ENCODE data around the gene OR2T6. TPM values are rescaled to one million over a fixed set of nuclear protein-coding genes. Genes with fewer than 3 reads are reported as not detected.
"Not testable (repeated sequence)": the region's sequence is repeated elsewhere in the genome, so short reads cannot be mapped to it uniquely, and the experiment has no call there.

Gene OR2T6
- total RNA-seq, 1 donor: not detected

- H3K4me3 ChIP-seq (ENCODE audit: insufficient read depth, low read length); H3K9me3 ChIP-seq (ENCODE audit: low read depth, low read length); H3K36me3 ChIP-seq (ENCODE audit: insufficient read depth, low read length); H3K4me2 ChIP-seq (ENCODE audit: insufficient read depth, low read length); H3K4me1 ChIP-seq (ENCODE audit: insufficient read depth, low read length); H3K79me2 ChIP-seq (ENCODE audit: insufficient read depth, low read length); DNase-seq (ENCODE audit: insufficient read length, low spot score, missing footprints); H3K27ac ChIP-seq (ENCODE audit: low read depth, low read length); H4K20me1 ChIP-seq (ENCODE audit: insufficient read depth, low read length); H3K27me3 ChIP-seq (ENCODE audit: insufficient read depth, low read length); H2AFZ ChIP-seq (ENCODE audit: low read length): not testable (repeated sequence)
These were observed 59.4 kb downstream of the OR2T6 start for GRCh38 chr1:248434913-248435312.

DNA sequence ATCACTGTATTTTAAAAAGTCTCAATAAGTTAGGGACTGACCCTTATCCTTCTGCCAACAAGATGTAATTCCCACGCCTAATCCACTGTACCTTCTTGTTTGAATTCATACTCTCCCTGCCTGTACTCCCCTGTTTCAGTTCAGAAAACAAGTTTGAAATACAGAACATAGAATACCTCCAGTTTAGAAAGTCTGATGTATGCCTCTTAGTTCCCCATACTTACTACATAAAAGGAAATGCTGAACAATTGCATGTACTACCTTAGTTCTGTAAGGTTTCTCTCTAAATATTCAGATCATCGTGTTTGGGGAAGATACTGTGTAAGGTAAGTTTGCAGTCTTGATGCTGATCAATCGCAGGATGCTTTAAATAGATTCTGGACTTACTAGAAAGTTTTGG is 60.8 kb downstream of the OR2T6 start:
- not testable (repeated sequence) for H3K27ac ChIP-seq (ENCODE audit: low read depth, low read length); H4K20me1 ChIP-seq (ENCODE audit: insufficient read depth, low read length); H3K4me3 ChIP-seq (ENCODE audit: insufficient read depth, low read length); H3K27me3 ChIP-seq (ENCODE audit: insufficient read depth, low read length); H3K9me3 ChIP-seq (ENCODE audit: low read depth, low read length); H3K4me2 ChIP-seq (ENCODE audit: insufficient read depth, low read length); H3K36me3 ChIP-seq (ENCODE audit: insufficient read depth, low read length); DNase-seq (ENCODE audit: insufficient read length, low spot score, missing footprints); H2AFZ ChIP-seq (ENCODE audit: low read length); H3K4me1 ChIP-seq (ENCODE audit: insufficient read depth, low read length); H3K79me2 ChIP-seq (ENCODE audit: insufficient read depth, low read length)

DNA sequence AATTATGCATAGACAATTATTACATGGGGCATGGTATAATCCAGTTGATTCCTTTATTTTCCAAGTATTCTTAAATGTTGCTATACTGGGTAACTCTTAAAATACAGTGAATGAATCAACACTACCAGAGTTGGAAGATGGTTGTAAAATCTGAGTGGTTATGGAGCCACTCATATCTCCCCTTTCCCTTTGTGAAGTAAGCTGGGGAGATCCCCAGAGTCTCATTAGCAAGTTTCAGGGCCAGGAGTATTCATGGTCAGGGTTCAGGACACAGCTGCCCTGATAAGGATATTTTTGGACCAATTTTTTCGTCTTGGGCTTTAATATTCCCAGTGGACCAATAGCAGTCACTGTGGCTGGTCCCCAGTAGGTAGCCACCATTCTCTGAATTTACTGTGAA is 63.1 kb downstream of the OR2T6 start:
- not testable (repeated sequence) for H3K4me3 ChIP-seq (ENCODE audit: insufficient read depth, low read length); H3K9me3 ChIP-seq (ENCODE audit: low read depth, low read length); H3K4me1 ChIP-seq (ENCODE audit: insufficient read depth, low read length); H3K4me2 ChIP-seq (ENCODE audit: insufficient read depth, low read length); H3K36me3 ChIP-seq (ENCODE audit: insufficient read depth, low read length); H4K20me1 ChIP-seq (ENCODE audit: insufficient read depth, low read length); H3K79me2 ChIP-seq (ENCODE audit: insufficient read depth, low read length); H3K27me3 ChIP-seq (ENCODE audit: insufficient read depth, low read length); DNase-seq (ENCODE audit: insufficient read length, low spot score, missing footprints); H2AFZ ChIP-seq (ENCODE audit: low read length); H3K27ac ChIP-seq (ENCODE audit: low read depth, low read length)

- not testable (repeated sequence) for H3K36me3 ChIP-seq (ENCODE audit: insufficient read depth, low read length); H3K4me3 ChIP-seq (ENCODE audit: insufficient read depth, low read length); H3K79me2 ChIP-seq (ENCODE audit: insufficient read depth, low read length); H2AFZ ChIP-seq (ENCODE audit: low read length); H3K27me3 ChIP-seq (ENCODE audit: insufficient read depth, low read length); DNase-seq (ENCODE audit: insufficient read length, low spot score, missing footprints); H3K9me3 ChIP-seq (ENCODE audit: low read depth, low read length); H4K20me1 ChIP-seq (ENCODE audit: insufficient read depth, low read length); H3K27ac ChIP-seq (ENCODE audit: low read depth, low read length); H3K4me1 ChIP-seq (ENCODE audit: insufficient read depth, low read length); H3K4me2 ChIP-seq (ENCODE audit: insufficient read depth, low read length)
These were observed 63.7 kb downstream of the OR2T6 start for GRCh38 chr1:248439283-248439682.

Other genes starting within 250 kb of the OR2T6 start
- not detected in 2 replicates for gene OR2M5, start 230.6 kb upstream of the OR2T6 start, total RNA-seq
- not detected in 2 replicates for gene OR2M2, start 200.9 kb upstream of the OR2T6 start, total RNA-seq
- gene OR2M3, start 178.5 kb upstream of the OR2T6 start, total RNA-seq: not detected in 2 replicates
- gene OR2M4, start 144.3 kb upstream of the OR2T6 start, total RNA-seq: not detected in 2 replicates
- not detected in 2 replicates for gene OR2T33, start 97.8 kb upstream of the OR2T6 start, total RNA-seq
- not detected in 2 replicates for gene OR2T12, start 72.3 kb upstream of the OR2T6 start, total RNA-seq
- not detected in 2 replicates for gene OR2M7, start 51.2 kb upstream of the OR2T6 start, total RNA-seq
- not detected in 2 replicates for gene OR14C36, start 27.0 kb upstream of the OR2T6 start, total RNA-seq
- not detected in 2 replicates for gene OR2T4, start 14.1 kb upstream of the OR2T6 start, total RNA-seq
- not detected in 2 replicates for gene OR2T1, start 27.3 kb downstream of the OR2T6 start, total RNA-seq
- not detected in 2 replicates for gene OR2T2, start 69.9 kb downstream of the OR2T6 start, total RNA-seq
- not detected in 2 replicates for gene OR2T3, start 97.6 kb downstream of the OR2T6 start, total RNA-seq
- not detected in 2 replicates for gene OR2T5, start 112.8 kb downstream of the OR2T6 start, total RNA-seq
- gene OR2G6, start 132.3 kb downstream of the OR2T6 start, total RNA-seq: not detected in 2 replicates
- gene OR2T29, start 187.0 kb downstream of the OR2T6 start, total RNA-seq: not detected in 2 replicates
- not detected in 2 replicates for gene OR2T34, start 199.0 kb downstream of the OR2T6 start, total RNA-seq
- not detected in 2 replicates for gene OR2T10, start 222.0 kb downstream of the OR2T6 start, total RNA-seq